Measurements from ENCODE around the gene STAP1.
A peak's percentile ranks its signal among the peaks of the same experiment; 100 is the strongest.
"Not testable (repeated sequence)": the region's sequence is repeated elsewhere in the genome, so short reads cannot be mapped to it uniquely, and the experiment has no call there.

Gene STAP1, protein sequence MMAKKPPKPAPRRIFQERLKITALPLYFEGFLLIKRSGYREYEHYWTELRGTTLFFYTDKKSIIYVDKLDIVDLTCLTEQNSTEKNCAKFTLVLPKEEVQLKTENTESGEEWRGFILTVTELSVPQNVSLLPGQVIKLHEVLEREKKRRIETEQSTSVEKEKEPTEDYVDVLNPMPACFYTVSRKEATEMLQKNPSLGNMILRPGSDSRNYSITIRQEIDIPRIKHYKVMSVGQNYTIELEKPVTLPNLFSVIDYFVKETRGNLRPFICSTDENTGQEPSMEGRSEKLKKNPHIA

DNA sequence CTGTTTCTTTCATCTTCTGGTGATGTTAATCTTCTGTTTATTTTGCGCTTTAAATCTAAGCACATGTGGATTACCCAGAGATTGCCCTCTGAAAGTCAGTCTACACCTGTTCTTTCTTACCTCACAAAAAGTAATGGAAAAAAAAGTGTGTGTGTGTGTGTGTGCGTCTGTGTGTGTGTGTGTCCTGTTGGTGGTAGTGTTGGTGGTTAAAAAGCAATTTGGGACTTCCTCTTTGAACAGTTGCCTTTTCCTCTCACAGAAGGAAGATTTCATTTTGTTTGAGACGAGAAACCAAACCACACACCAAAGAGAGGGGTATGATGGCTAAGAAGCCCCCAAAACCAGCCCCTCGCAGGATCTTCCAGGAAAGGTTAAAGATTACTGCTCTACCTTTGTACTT lies at the start of gene STAP1:
STAP1 (plus strand) TSS at position 235 of the 400 bp plus-strand sequence; CDS start at position 318, 83 bp downstream.
- no peak for DNase-seq (ENCODE audit: low read depth)

DNA sequence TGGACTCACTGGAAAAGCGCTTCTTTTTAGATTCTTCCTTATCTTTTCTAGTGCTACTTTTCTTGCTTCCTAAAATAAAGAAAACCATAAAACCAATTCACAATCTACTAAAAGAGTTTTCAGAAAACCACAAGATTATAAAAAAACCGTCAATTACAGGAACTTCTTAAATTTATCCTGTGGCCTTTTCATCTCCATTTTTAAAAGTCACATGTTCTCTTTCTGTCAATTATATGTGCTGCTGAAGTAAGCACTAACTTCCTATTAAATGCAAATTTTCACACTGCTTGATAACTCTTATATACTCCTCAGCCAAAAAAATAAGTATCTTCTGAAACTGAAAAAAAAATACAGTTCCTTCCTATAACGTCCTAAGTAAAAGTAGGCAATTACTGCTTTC lies 46.0 kb upstream of the STAP1 start:
- no peak for DNase-seq (ENCODE audit: low read depth)

DNA sequence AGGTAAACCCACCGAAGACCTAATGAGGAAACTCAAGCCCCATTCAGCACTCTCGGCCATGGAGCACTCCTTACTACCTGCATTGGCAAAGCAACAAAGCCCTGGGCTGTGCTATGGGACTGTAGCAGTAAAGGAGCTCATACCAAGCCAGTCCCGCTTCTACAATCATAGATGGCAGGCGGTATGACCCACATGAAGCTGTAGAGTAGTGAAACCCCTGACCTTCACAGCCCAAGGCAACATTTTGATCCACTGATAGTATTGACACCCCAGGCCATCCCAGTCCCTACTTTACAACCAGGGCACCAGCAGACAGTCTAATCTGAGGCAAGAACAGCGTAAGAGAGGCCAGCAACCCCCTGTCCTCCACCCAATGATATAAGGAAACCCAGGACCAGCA lies 38.4 kb upstream of the STAP1 start:
- no peak for DNase-seq (ENCODE audit: low read depth)

DNA sequence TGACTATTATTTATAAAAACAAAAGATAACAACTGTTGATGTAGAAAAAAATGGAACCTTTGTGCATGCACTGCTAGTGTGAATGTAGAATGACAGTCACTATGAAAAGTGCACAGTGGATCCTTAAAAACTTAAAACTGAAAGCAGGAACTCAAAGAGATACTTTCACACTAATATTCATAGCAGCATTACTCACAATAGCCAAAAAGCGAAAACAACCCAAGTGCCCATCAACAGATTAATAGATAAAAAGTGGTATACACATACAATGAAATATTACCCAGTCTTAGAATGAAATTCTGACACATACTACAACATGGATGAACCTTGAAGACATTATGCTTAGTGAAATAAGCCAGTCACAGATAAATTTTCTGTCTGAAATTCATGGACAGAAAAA lies 37.0 kb upstream of the STAP1 start:
- no peak for DNase-seq (ENCODE audit: low read depth)

DNA sequence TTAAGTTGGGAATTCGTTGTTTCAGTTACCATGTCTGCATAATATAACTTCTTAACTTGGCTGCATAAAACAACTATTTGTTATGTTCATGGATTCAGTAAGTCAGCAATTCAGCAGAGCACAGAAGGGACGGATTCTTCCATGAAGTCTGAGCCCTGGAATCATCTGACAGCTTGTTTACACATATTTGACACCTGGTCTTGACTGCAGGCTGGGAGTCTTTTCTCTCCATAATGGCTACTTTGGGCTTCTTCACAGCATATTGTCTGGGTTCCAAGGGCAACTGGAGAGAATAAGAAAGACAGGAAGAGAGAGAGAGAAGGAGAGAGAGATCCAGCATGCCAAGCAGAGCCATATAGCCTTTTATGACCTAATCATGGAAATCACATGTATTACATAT lies 36.3 kb upstream of the STAP1 start:
- DNase-seq (ENCODE audit: low read depth): no peak

DNA sequence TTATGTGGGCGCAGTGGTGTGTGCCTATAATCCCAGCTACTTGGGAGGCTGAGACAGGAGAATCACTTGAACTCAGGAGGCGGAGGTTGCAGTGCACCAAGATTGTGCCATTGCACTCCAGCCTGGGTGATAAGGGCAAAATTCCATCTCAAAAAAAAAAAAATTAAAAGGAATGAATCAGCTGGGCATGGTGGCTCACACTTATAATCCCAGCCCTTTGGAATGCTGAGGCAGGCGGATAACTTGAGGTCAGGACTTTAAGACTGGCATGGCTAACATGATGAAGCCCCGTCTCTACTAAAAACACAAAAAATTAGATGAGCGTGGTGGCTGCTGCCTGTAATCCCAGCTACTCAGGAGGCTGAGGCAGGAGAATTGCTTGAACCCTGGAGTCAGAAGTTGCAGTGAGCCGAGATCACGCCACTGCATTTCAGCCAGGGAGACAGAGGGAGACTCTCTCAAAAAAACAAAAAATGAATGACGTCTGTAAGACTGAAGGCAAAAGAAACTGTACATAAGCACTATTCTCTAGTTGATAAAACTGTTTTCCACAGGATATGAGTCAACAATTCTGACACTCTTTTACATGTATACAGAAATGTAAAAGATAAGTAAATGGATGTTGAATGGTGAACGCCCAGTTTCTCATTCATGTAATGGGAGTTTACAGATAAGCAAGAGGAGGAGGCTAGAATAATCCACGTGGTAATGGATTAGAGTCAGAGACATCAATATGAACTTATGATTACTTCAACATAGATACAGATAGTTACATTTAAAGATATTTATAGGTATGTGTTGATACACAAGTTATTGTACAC lies 35.5 kb upstream of the STAP1 start:
- DNase-seq (ENCODE audit: low read depth): no peak

DNA sequence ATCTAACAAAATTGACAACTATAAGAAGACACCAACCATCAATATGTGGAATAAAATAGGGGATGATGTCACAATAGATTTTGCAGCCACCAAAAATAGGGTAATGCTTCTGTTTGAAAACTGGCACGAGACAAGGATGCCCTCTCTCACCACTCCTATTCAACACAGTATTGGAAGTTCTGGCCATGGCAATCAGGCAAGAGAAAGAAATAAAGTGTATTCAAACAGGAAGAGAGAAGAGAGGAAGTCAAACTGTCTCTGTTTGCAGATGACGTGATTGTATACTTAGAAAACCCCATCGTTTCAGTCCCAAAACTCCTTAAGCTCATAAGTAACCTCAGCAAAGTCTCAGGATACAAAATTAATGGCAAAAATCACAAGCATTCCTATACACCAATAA lies 34.4 kb upstream of the STAP1 start:
- DNase-seq (ENCODE audit: low read depth): not testable (repeated sequence)

DNA sequence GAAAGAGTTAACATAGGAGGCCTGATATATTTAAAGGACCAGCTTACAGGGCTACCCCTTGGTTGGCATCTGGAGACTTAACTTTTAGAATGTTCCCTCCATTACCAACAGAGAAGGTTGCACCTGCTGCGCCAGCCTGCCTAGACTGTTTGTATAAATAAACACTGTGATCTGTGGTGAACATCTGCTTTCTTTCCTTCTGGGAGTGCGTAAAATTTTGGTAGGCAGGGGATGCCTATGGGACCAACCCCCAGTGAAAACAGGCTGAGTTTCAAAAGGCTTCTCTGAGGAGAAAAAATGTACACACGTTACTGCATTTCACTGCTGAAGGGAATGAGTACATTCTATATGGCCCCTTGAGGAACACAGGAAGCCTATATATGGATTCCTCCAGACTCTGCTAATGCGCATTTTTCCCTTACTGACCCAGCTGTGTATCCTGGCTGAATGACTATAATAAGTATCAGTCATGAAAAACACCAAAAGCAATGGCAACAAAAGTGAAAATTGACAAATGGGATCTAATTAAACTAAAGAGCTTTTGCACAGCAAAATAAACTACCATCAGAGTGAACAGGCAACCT lies 27.1 kb upstream of the STAP1 start:
- DNase-seq (ENCODE audit: low read depth): no peak

DNA sequence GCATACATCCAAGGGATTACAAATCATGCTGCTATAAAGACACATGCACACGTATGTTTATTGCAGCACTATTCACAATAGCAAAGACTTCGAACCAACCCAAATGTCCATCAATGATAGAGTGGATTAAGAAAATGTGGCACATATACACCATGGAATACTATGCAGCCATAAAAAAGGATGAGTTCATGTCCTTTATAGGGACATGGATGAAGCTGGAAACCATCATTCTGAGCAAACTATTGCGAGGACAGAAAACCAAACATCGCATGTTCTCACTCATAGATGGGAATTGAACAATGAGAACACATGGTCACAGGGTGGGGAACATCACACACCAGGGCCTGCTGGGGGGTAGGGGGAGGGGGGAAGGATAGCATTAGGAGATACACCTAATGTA lies 26.1 kb upstream of the STAP1 start:
- not testable (repeated sequence) for DNase-seq (ENCODE audit: low read depth)

DNA sequence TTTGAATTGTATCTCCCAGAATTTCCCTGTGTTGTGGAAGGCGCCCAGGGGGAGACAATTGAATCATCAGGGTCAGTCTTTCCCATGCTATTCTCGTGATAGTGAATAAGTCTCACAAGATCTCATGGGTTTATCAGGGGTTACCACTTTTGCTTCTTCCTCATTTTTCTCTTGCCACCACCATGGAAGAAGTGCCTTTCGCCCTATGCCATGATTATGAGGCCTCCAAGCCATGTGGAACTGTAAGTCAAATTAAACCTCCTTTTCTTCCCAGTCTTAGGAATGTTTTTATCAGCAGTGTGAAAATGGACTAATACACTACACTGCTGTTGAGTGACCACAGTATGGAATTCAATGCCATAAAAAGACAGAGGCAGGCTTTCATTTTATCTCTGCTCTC lies 25.4 kb upstream of the STAP1 start:
- DNase-seq (ENCODE audit: low read depth): no peak

DNA sequence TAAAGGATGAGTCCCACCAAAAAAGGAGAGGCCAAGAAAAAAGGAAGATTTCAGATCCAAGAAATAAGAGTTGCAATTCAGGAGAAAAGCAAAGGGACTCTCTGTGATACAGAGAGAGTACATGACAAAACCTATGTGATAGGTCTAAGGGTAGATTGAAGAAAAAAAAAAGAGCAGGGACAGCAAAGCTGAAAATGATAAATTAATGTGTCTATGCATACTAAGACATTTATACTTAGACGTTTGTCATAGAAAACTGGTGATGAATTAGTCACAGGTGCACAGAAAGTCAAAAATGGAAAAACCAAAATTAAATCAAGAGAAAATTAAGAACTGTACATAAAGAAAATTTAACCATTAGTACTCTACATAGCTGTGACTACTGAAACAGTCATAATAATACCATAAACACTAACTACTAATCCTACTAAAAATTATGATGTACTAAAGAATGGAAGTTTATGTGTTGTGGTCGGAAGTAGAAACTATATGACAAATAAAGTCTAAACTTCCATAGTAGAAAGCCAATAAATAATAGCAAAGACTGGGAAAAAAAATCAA lies 23.2 kb upstream of the STAP1 start:
- DNase-seq (ENCODE audit: low read depth): no peak

DNA sequence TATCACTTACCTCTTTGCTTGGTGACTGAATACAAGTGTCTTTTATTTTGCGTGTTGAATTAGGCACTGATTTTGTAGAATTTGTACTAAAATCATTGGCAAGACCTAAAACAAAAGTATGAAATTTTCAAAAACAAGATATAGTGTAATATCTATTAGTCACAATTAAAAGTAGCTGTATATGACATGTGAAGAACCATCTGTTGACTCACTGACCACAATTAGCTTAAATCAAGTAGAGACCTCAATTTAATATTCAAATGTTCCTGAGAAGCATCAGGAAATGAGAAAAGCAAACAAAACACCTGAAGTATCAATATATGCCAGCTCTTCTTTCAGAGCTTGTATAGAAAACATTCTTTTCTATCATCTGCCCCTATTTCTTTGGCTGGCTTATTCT lies 18.7 kb upstream of the STAP1 start:
- no peak for DNase-seq (ENCODE audit: low read depth)

DNA sequence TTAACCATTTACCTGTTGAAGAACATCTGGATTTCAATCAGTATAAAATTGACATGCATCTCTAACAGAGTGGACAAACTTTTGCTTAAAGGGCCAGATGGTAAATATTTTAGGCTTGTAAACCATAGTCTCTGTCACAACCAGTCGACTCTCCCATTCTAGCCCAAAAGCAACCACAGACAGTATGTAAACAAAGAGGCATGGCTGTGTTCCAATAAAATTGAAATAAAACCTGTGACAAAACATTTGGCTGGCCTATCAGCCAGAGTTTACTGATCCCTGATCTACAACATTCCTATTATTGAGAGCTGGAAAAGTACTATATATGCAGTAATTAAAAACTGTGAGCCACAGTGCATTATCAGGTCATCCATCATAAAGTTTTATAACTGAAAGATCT lies 16.5 kb upstream of the STAP1 start:
- DNase-seq (ENCODE audit: low read depth): no peak

DNA sequence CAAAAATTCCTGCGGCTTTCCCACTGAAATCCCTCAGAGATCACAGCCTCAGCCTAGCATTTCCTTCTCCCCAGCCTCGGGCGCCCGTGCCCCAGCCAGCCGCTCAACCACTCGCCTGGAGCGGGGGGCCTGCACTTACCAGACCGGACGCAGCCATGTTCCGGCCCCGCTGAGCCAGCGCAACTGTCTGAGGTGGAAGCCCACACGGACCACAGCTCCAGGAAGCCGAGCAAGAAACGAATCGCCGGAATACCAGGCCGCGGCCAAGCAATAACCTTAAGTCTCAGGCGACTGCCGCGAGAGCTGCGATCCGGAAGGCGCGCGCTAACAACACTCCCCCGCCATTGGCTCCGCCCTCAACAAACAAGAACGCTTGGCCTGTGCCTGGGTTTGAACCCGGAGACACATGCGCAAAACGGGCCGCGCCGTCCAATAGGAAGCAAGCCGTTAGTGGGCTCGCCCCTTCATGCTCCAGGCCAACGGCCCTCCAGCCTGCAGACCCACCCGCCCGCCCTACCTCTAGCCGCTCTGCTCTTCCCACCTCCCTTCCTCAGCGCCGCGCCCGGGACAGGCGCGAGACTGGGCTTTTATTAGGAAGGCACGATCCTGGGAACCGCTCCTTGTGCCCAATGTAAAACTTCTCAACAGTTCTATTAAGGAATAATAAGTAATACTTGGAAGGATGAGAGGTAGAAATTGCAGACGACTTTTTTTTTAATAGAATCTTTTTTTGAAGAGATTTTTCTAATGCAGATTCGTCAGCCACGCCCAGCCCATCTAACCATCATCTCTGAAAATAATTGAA lies 13.1 kb upstream of the STAP1 start, which contains the start of gene CENPC:
CENPC (minus strand) TSS at position 305 of the 805 bp plus-strand sequence; CDS start at position 157, 148 bp downstream.
- peak; percentile 80 for DNase-seq (ENCODE audit: low read depth)

DNA sequence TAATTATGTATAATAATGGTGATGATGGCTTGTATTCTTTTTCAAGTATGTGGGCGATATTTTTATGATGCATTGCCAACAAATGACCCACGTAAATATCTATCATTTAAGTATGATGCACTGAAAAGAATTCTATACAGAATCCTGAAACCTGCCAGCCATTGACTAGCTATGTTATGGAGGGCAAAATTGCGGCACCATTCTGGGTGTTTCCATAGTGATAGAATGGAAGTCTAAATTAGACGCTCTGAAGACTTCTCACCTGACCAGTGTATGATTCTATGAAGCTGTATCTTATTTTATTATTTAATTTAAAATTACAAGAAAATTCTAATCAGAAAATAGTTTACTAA lies 12.5 kb upstream of the STAP1 start:
- DNase-seq (ENCODE audit: low read depth): no peak

DNA sequence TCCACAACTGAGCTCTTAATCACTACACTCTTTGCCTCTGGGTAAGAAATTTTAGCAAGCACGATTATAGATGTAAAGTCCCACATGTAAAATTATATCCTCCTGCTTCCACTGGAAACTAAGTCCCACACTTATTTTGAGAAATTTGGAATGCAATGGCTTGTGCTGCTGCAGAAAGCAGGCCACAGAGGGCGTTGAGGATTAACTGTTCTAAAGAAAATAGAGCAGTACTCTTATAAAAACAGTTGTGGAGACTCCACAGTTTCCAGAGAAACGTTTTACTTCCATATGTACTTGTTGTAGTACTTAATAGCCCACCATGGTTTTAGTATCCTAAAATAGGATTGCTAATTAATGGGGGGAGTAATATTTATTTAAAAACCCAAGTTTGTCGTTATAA lies 11.6 kb upstream of the STAP1 start:
- no peak for DNase-seq (ENCODE audit: low read depth)

DNA sequence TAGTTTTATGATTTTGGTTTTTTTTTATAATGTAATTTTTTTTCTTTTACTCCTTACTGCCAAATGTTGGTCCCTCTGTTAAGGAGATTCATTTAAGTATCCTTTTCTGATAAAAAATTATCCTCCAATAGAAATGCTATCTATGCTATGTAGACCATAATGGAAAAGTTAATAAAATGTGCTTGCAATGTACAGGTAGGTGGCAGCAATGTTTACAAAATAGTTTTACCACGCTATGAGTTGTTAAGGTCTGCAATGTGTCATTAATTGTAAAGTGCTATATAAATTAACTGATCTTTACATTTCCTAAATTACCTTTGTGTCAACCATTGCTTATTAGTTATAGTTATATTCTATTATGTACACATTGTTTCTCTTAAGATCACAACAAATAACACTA lies 9.4 kb upstream of the STAP1 start:
- no peak for DNase-seq (ENCODE audit: low read depth)

DNA sequence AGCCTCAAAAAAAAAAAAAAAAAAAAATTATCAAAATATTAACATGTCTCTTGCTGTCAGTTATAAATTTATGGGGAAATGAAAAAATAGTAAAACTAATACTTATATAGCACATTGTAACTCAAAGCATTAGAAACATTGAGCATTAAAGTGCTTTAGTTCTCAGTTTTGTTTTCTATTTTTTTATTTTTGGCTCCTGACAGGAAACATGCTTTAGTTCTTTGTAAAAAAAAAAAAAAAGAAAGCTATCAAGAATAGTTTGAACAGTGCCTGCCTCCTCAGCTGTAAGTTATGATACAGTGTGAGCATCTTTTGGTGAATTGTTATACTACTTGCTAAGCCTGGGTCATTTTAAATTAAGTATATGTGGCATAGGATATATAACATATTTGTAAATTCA lies 8.1 kb upstream of the STAP1 start:
- DNase-seq (ENCODE audit: low read depth): no peak

DNA sequence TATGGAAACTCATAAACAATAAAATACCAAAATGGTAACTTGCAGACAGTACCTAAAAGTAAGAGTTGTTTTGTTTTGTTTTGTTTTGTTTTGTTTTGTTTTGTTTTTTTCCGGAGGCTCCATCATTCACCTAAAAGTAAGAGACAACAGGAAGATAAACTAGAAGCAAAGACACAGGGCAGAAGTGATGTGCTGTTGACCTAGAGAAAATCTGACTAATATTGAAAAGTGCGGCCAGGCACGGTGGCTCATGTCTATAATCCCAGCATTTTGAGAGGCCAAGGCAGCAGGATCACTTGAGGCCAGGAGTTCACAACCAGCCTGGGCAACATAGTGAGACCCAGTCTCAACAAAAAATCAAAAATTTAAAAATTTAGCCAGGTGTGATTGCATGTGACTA lies 7.7 kb upstream of the STAP1 start:
- no peak for DNase-seq (ENCODE audit: low read depth)

DNA sequence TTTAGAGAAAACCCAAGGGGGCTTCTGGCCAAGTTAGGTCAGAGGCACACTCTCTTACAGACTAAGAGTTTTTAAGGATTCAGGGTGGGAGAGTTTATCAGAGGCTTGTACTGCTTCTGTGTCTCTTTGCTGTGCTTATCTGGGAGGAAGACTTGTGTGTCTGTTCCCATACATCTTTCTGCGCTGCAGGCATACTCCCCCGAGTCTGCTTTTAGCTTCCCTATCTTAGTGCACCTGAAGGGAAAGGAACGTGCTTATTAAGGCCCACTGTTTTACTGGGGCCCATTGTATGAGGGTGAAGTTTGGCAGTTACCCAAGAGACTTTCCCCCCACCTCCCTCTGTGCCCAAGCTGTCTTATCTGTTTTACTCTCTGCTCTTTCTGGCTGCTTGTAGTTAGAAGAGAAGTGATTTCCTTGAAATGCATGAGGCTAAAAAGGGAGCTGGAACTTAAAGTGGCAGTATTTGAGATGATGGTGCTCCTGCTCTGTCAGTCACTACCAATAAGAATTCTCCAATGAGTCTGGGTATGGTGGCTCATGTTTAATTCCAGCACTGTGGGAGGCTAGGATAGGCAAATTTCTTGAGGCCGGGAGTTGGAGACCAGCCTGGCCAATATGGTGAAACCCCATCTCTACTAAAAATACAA lies 6.3 kb upstream of the STAP1 start:
- not testable (repeated sequence) for DNase-seq (ENCODE audit: low read depth)

DNA sequence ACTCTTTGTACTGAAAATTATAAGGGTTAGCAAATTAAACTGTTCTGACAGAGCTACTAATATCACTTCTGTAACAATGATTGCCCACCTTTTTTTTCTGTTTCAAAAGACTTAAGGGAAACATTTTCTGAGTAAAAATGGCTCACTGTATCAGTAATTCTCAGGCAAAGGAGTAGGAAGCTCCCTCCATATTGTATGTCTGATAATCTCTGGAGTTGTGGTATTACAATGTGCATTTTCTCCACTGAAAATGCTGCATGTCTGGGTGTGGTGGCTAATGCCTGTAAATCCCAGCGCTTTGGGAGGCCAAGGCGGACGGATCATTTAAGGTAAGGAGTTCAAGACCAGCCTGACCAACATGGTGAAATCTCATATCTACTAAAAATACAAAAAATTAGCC lies 4.4 kb upstream of the STAP1 start:
- DNase-seq (ENCODE audit: low read depth): no peak

DNA sequence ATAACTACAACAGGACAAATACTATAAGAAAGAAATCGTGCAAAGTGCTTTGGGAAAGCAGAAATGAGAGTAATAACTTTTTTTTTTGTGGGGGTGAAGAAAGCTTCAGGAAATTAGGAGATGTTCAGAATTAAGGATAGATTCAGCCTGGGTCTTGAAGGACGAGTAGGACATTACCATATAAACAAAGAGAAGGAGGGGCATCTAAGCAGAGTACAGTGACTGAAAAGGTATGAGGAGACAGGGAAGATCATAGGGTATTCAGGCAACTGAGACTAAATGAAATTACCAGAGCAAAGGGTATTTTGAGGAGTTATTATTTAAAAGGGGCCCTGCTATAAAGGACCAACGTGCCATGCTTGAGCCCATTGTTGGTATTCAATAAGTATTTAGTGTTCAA lies 3.1 kb upstream of the STAP1 start:
- no peak for DNase-seq (ENCODE audit: low read depth)

All from HS-5 (cell line).